ENCODE measurements around the gene RNF144B. TPM values are rescaled to one million over a fixed set of nuclear protein-coding genes. Genes with fewer than 3 reads are reported as not detected.

RNF144B gene
- total and polyA plus RNA-seq, 2 of the 8 experiments (the other 6 are each of a cell fraction or from before 2014, with no cell fraction given) = 1.8 to 11.2 TPM

GRCh38 chr6:18347021-18347577 lies 40.1 kb upstream of the RNF144B start (continued):
- no peak for TF ChIP-seq GTF2F1 (IDR thresholded peaks at IDR 0.05; ENCODE audit: borderline replicate concordance, low read depth, low read length)
- no peak for TF ChIP-seq CEBPB (IDR thresholded peaks at IDR 0.05; ENCODE audit: low read depth, low read length)
- TF ChIP-seq TBP (IDR thresholded peaks at IDR 0.05; ENCODE audit: low read depth, low read length) = no peak
- no peak for TF ChIP-seq SP4 (IDR thresholded peaks at IDR 0.05; ENCODE audit: low read length)
- no peak for TF ChIP-seq BACH1 (IDR thresholded peaks at IDR 0.05; ENCODE audit: low read length)

Data from H1 (cell line).